ENCODE measurements around the gene HEPN1.

Gene HEPN1

GRCh38 chr11:124920356-124920755, 1.3 kb downstream of the HEPN1 start:
- TF ChIP-seq SUZ12 (IDR thresholded peaks at IDR 0.05; ENCODE audit: extremely low read depth, insufficient read depth, insufficient read length), result no peak
- TF ChIP-seq YY1 (IDR thresholded peaks at IDR 0.05; ENCODE audit: insufficient read depth, insufficient read length), result no peak
- TF ChIP-seq ZNF274 (IDR thresholded peaks at IDR 0.05; ENCODE audit: low read depth, low read length), result no peak
- Histone ChIP-seq H3K9me3 (ENCODE audit: insufficient read depth, low read length) (no peaks in the 10 kb centered on the region), H3K4me3 (ENCODE audit: insufficient read length, low read depth) (peak overlapping the region; percentile 47), H3K9ac (ENCODE audit: insufficient read length, low read depth) (no peak overlapping the region), H3K4me1 (ENCODE audit: insufficient read depth, insufficient read length) (peaks cover 4% of the 10 kb centered on the region), H3K27me3 (ENCODE audit: insufficient read depth, insufficient read length) (peaks cover 4% of the 10 kb centered on the region), H3K36me3 (ENCODE audit: insufficient read depth, insufficient read length, low read length) (no peaks in the 10 kb centered on the region)
- DNase-seq (ENCODE audit: low read depth, low spot score), result no peak

- peak overlapping the region; percentile 47 for H3K4me3 ChIP-seq (ENCODE audit: insufficient read length, low read depth)
- H3K4me1 ChIP-seq (ENCODE audit: insufficient read depth, insufficient read length), result peaks cover 4% of the 10 kb centered on the region
- DNase-seq (ENCODE audit: low read depth, low spot score), result peak; percentile 48
- H3K9ac ChIP-seq (ENCODE audit: insufficient read length, low read depth), result peak overlapping the region; percentile 91
- peaks cover 4% of the 10 kb centered on the region for H3K27me3 ChIP-seq (ENCODE audit: insufficient read depth, insufficient read length)
- no peak for TF ChIP-seq YY1 (IDR thresholded peaks at IDR 0.05; ENCODE audit: insufficient read depth, insufficient read length)
- no peaks in the 10 kb centered on the region for H3K36me3 ChIP-seq (ENCODE audit: insufficient read depth, insufficient read length, low read length)
- no peaks in the 10 kb centered on the region for H3K9me3 ChIP-seq (ENCODE audit: insufficient read depth, low read length)
These were observed 2.0 kb downstream of the HEPN1 start for GRCh38 chr11:124920870-124921609.

GRCh38 chr11:124922831-124923230, 3.8 kb downstream of the HEPN1 start:
- DNase-seq (ENCODE audit: low read depth, low spot score), result no peak
- H3K4me3 ChIP-seq (ENCODE audit: insufficient read length, low read depth), result no peak overlapping the region
- peaks cover 4% of the 10 kb centered on the region for H3K27me3 ChIP-seq (ENCODE audit: insufficient read depth, insufficient read length)
- no peak overlapping the region for H3K9ac ChIP-seq (ENCODE audit: insufficient read length, low read depth)
- peaks cover 4% of the 10 kb centered on the region for H3K4me1 ChIP-seq (ENCODE audit: insufficient read depth, insufficient read length)
- H3K9me3 ChIP-seq (ENCODE audit: insufficient read depth, low read length), result no peaks in the 10 kb centered on the region
- TF ChIP-seq SUZ12 (IDR thresholded peaks at IDR 0.05; ENCODE audit: extremely low read depth, insufficient read depth, insufficient read length) (no peak), YY1 (IDR thresholded peaks at IDR 0.05; ENCODE audit: insufficient read depth, insufficient read length) (no peak), ZNF274 (IDR thresholded peaks at IDR 0.05; ENCODE audit: low read depth, low read length) (no peak)
- H3K36me3 ChIP-seq (ENCODE audit: insufficient read depth, insufficient read length, low read length), result no peaks in the 10 kb centered on the region

- Histone ChIP-seq H3K36me3 (ENCODE audit: insufficient read depth, insufficient read length, low read length) (no peaks in the 10 kb centered on the region), H3K9ac (ENCODE audit: insufficient read length, low read depth) (no peak overlapping the region), H3K4me1 (ENCODE audit: insufficient read depth, insufficient read length) (peaks cover 4% of the 10 kb centered on the region), H3K27me3 (ENCODE audit: insufficient read depth, insufficient read length) (peaks cover 4% of the 10 kb centered on the region), H3K4me3 (ENCODE audit: insufficient read length, low read depth) (no peak overlapping the region), H3K9me3 (ENCODE audit: insufficient read depth, low read length) (no peaks in the 10 kb centered on the region)
- TF ChIP-seq SUZ12 (IDR thresholded peaks at IDR 0.05; ENCODE audit: extremely low read depth, insufficient read depth, insufficient read length) (no peak), ZNF274 (IDR thresholded peaks at IDR 0.05; ENCODE audit: low read depth, low read length) (no peak), YY1 (IDR thresholded peaks at IDR 0.05; ENCODE audit: insufficient read depth, insufficient read length) (no peak)
- DNase-seq (ENCODE audit: low read depth, low spot score), result no peak
These were observed 4.2 kb downstream of the HEPN1 start for GRCh38 chr11:124923296-124923695.

GRCh38 chr11:124928942-124929665, 10.1 kb downstream of the HEPN1 start:
- Histone ChIP-seq H3K27me3 (ENCODE audit: insufficient read depth, insufficient read length) (no peaks in the 10 kb centered on the region), H3K36me3 (ENCODE audit: insufficient read depth, insufficient read length, low read length) (no peaks in the 10 kb centered on the region), H3K9ac (ENCODE audit: insufficient read length, low read depth) (no peak overlapping the region), H3K9me3 (ENCODE audit: insufficient read depth, low read length) (no peaks in the 10 kb centered on the region), H3K4me1 (ENCODE audit: insufficient read depth, insufficient read length) (no peaks in the 10 kb centered on the region), H3K4me3 (ENCODE audit: insufficient read length, low read depth) (no peak overlapping the region)
- DNase-seq (ENCODE audit: low read depth, low spot score), result no peak
- TF ChIP-seq YY1 (IDR thresholded peaks at IDR 0.05; ENCODE audit: insufficient read depth, insufficient read length) (no peak), SUZ12 (IDR thresholded peaks at IDR 0.05; ENCODE audit: extremely low read depth, insufficient read depth, insufficient read length) (no peak), ZNF274 (IDR thresholded peaks at IDR 0.05; ENCODE audit: low read depth, low read length) (no peak)

- Histone ChIP-seq H3K27me3 (ENCODE audit: insufficient read depth, insufficient read length) (no peaks in the 10 kb centered on the region), H3K9ac (ENCODE audit: insufficient read length, low read depth) (no peak overlapping the region), H3K4me3 (ENCODE audit: insufficient read length, low read depth) (no peak overlapping the region), H3K9me3 (ENCODE audit: insufficient read depth, low read length) (no peaks in the 10 kb centered on the region), H3K4me1 (ENCODE audit: insufficient read depth, insufficient read length) (no peaks in the 10 kb centered on the region), H3K36me3 (ENCODE audit: insufficient read depth, insufficient read length, low read length) (no peaks in the 10 kb centered on the region)
- no peak for DNase-seq (ENCODE audit: low read depth, low spot score)
- no peak for TF ChIP-seq SUZ12 (IDR thresholded peaks at IDR 0.05; ENCODE audit: extremely low read depth, insufficient read depth, insufficient read length)
- no peak for TF ChIP-seq ZNF274 (IDR thresholded peaks at IDR 0.05; ENCODE audit: low read depth, low read length)
- TF ChIP-seq YY1 (IDR thresholded peaks at IDR 0.05; ENCODE audit: insufficient read depth, insufficient read length), result no peak
These were observed 11.7 kb downstream of the HEPN1 start for GRCh38 chr11:124930799-124931198.

- H3K4me3 ChIP-seq (ENCODE audit: insufficient read length, low read depth), result no peak overlapping the region
- H3K9ac ChIP-seq (ENCODE audit: insufficient read length, low read depth), result no peak overlapping the region
- no peaks in the 10 kb centered on the region for H3K27me3 ChIP-seq (ENCODE audit: insufficient read depth, insufficient read length)
- H3K9me3 ChIP-seq (ENCODE audit: insufficient read depth, low read length), result no peaks in the 10 kb centered on the region
- no peaks in the 10 kb centered on the region for H3K4me1 ChIP-seq (ENCODE audit: insufficient read depth, insufficient read length)
- no peak for DNase-seq (ENCODE audit: low read depth, low spot score)
- H3K36me3 ChIP-seq (ENCODE audit: insufficient read depth, insufficient read length, low read length), result no peaks in the 10 kb centered on the region
- TF ChIP-seq ZNF274 (IDR thresholded peaks at IDR 0.05; ENCODE audit: low read depth, low read length), result no peak
- no peak for TF ChIP-seq YY1 (IDR thresholded peaks at IDR 0.05; ENCODE audit: insufficient read depth, insufficient read length)
- TF ChIP-seq SUZ12 (IDR thresholded peaks at IDR 0.05; ENCODE audit: extremely low read depth, insufficient read depth, insufficient read length), result no peak
These were observed 16.0 kb downstream of the HEPN1 start for GRCh38 chr11:124934862-124935547.

Data from NT2/D1 (cell line).